GM18526 (cell line): ENCODE data around the gene ENOX1.

Source experiments
- POLR2A ChIP-seq: IDR thresholded peaks from 3 replicates; pipeline ENCODE4 v1.6.1; 2011; ENCODE audit not compliant: insufficient read length; ENCODE audit errors: extremely low read depth

ENOX1 gene

GRCh38 chr13:43293008-43293407, 493.8 kb downstream of the ENOX1 start:
- no peak for TF ChIP-seq POLR2A

- TF ChIP-seq POLR2A, result no peak
These were observed 495.3 kb downstream of the ENOX1 start for GRCh38 chr13:43291287-43292060.

- TF ChIP-seq POLR2A, result no peak
These were observed 497.1 kb downstream of the ENOX1 start for GRCh38 chr13:43289470-43290255.

GRCh38 chr13:43286751-43287150, 500.0 kb downstream of the ENOX1 start:
- no peak for TF ChIP-seq POLR2A

- no peak for TF ChIP-seq POLR2A
These were observed 500.7 kb downstream of the ENOX1 start for GRCh38 chr13:43285933-43286597.

GRCh38 chr13:43284162-43284561, 502.6 kb downstream of the ENOX1 start:
- TF ChIP-seq POLR2A, result no peak

- no peak for TF ChIP-seq POLR2A
These were observed 507.1 kb downstream of the ENOX1 start for GRCh38 chr13:43279696-43280095.

GRCh38 chr13:43278127-43278526, 508.6 kb downstream of the ENOX1 start:
- TF ChIP-seq POLR2A, result no peak

- TF ChIP-seq POLR2A, result no peak
These were observed 509.6 kb downstream of the ENOX1 start for GRCh38 chr13:43277142-43277541.

- no peak for TF ChIP-seq POLR2A
These were observed 511.9 kb downstream of the ENOX1 start for GRCh38 chr13:43274881-43275280.

GRCh38 chr13:43273362-43273761, 513.4 kb downstream of the ENOX1 start:
- TF ChIP-seq POLR2A, result no peak

GRCh38 chr13:43272851-43273250, 513.9 kb downstream of the ENOX1 start:
- no peak for TF ChIP-seq POLR2A

GRCh38 chr13:43271152-43271551, 515.6 kb downstream of the ENOX1 start:
- TF ChIP-seq POLR2A, result no peak

- TF ChIP-seq POLR2A, result no peak
These were observed 516.5 kb downstream of the ENOX1 start for GRCh38 chr13:43270130-43270830.

- TF ChIP-seq POLR2A, result no peak
These were observed 517.7 kb downstream of the ENOX1 start for GRCh38 chr13:43269037-43269481.
